CD4-positive, alpha-beta T cell treated with Interleukin-10 for 1 hour (primary cell): Measurements from ENCODE around the gene GRIP2.

Source experiments
- DNase-seq: peaks from one replicate; pipeline ENCODE4 v3.0.0-alpha.2; 2020

GRIP2 gene

GRCh38 chr3:14561051-14561960 lies 21.2 kb upstream of the GRIP2 start:
- DNase-seq: no peak

GRCh38 chr3:14560110-14560509 lies 20.0 kb upstream of the GRIP2 start:
- no peak for DNase-seq

- no peak for DNase-seq
These were observed 17.9 kb upstream of the GRIP2 start for GRCh38 chr3:14558029-14558428.

GRCh38 chr3:14555835-14556234 lies 15.7 kb upstream of the GRIP2 start:
- DNase-seq: no peak

- no peak for DNase-seq
These were observed 14.6 kb upstream of the GRIP2 start for GRCh38 chr3:14554715-14555114.

GRCh38 chr3:14553871-14554270 lies 13.7 kb upstream of the GRIP2 start:
- DNase-seq: no peak

GRCh38 chr3:14552717-14553116 lies 12.6 kb upstream of the GRIP2 start:
- no peak for DNase-seq

- no peak for DNase-seq
These were observed 12.0 kb upstream of the GRIP2 start for GRCh38 chr3:14552041-14552648.

GRCh38 chr3:14550651-14551611 lies 10.8 kb upstream of the GRIP2 start:
- no peak for DNase-seq

- DNase-seq: no peak
These were observed 10.0 kb upstream of the GRIP2 start for GRCh38 chr3:14550181-14550580.

- DNase-seq: no peak
These were observed 9.2 kb upstream of the GRIP2 start for GRCh38 chr3:14549256-14549919.

- peak; percentile 30 for DNase-seq
These were observed 8.2 kb upstream of the GRIP2 start for GRCh38 chr3:14548321-14548729.

- DNase-seq: no peak
These were observed 7.6 kb upstream of the GRIP2 start for GRCh38 chr3:14547693-14548092.

- no peak for DNase-seq
These were observed 5.9 kb upstream of the GRIP2 start for GRCh38 chr3:14546041-14546440.

GRCh38 chr3:14545251-14545635 lies 5.1 kb upstream of the GRIP2 start:
- no peak for DNase-seq

- no peak for DNase-seq
These were observed 4.4 kb upstream of the GRIP2 start for GRCh38 chr3:14544282-14545250.

- no peak for DNase-seq
These were observed 3.3 kb upstream of the GRIP2 start for GRCh38 chr3:14543446-14543845.

GRCh38 chr3:14542656-14543055 lies 2.5 kb upstream of the GRIP2 start:
- no peak for DNase-seq

- DNase-seq: no peak
These were observed 1.5 kb upstream of the GRIP2 start for GRCh38 chr3:14541646-14542045.

- DNase-seq: no peak
These were observed 761 bp upstream of the GRIP2 start for GRCh38 chr3:14540821-14541385.

GRCh38 chr3:14539384-14539741 lies 779 bp downstream of the GRIP2 start:
- no peak for DNase-seq
